CD4-positive, alpha-beta T cell treated with Interleukin-2 at 100 ng/mL for 4 hours (primary cell): ENCODE results near the gene IFNA16.
"Not testable (repeated sequence)": the region's sequence is repeated elsewhere in the genome, so short reads cannot be mapped to it uniquely, and the experiment has no call there.

Source experiments
- DNase-seq: peaks from one replicate; pipeline ENCODE4 v3.0.0-alpha.2; 2020; ENCODE audit warnings: low spot score

Gene IFNA16

GRCh38 chr9:21217211-21217610, at the start of gene IFNA16:
Gene IFNA16, minus strand, starts transcription at chr9:21217311. Its CDS starts 6 bp downstream, at chr9:21217305.
- DNase-seq = not testable (repeated sequence)

GRCh38 chr9:21265421-21266189, 48.5 kb upstream of the IFNA16 start:
- DNase-seq = no peak

- no peak for DNase-seq
These were observed 38.6 kb upstream of the IFNA16 start for GRCh38 chr9:21255538-21256212.

- peak; percentile 8 for DNase-seq
These were observed 35.8 kb upstream of the IFNA16 start for GRCh38 chr9:21252721-21253547.

GRCh38 chr9:21251638-21252037, 34.5 kb upstream of the IFNA16 start:
- no peak for DNase-seq

- DNase-seq = no peak
These were observed 34.1 kb upstream of the IFNA16 start for GRCh38 chr9:21251190-21251589.

GRCh38 chr9:21244836-21245235, 27.7 kb upstream of the IFNA16 start:
- DNase-seq = no peak

GRCh38 chr9:21239911-21240310, 22.8 kb upstream of the IFNA16 start, which contains the start of gene IFNA14:
Gene IFNA14, minus strand, starts transcription at chr9:21240005. Its CDS starts 70 bp downstream, at chr9:21239935.
- no peak for DNase-seq

GRCh38 chr9:21236360-21236714, 19.2 kb upstream of the IFNA16 start:
- DNase-seq = not testable (repeated sequence)

- DNase-seq = peak; percentile 35
These were observed 18.6 kb upstream of the IFNA16 start for GRCh38 chr9:21235468-21236359.

- DNase-seq = no peak
These were observed 17.1 kb upstream of the IFNA16 start for GRCh38 chr9:21234153-21234687.

GRCh38 chr9:21233258-21233657, 16.1 kb upstream of the IFNA16 start:
- no peak for DNase-seq

- no peak for DNase-seq
These were observed 11.0 kb upstream of the IFNA16 start, which contains the start of gene IFNA17 for GRCh38 chr9:21228122-21228521. Gene IFNA17, minus strand, starts transcription at chr9:21228222. Its CDS starts 49 bp downstream, at chr9:21228173.

GRCh38 chr9:21213411-21214326, 3.4 kb downstream of the IFNA16 start:
- not testable (repeated sequence) for DNase-seq

GRCh38 chr9:21212160-21212559, 5.0 kb downstream of the IFNA16 start:
- DNase-seq = not testable (repeated sequence)

- not testable (repeated sequence) for DNase-seq
These were observed 6.3 kb downstream of the IFNA16 start for GRCh38 chr9:21210782-21211181.

- no peak for DNase-seq
These were observed 6.8 kb downstream of the IFNA16 start for GRCh38 chr9:21210311-21210710.

- not testable (repeated sequence) for DNase-seq
These were observed 10.1 kb downstream of the IFNA16 start, which contains the start of gene IFNA10 for GRCh38 chr9:21207043-21207442. Gene IFNA10, minus strand, starts transcription at chr9:21207143. Its CDS starts 46 bp downstream, at chr9:21207097.

- DNase-seq = no peak
These were observed 11.9 kb downstream of the IFNA16 start for GRCh38 chr9:21205204-21205603.

- not testable (repeated sequence) for DNase-seq
These were observed 15.0 kb downstream of the IFNA16 start, which contains the start of gene IFNA7 for GRCh38 chr9:21202105-21202504. Gene IFNA7, minus strand, starts transcription at chr9:21202205. Its CDS starts 40 bp downstream, at chr9:21202165.
